H1 (cell line): ENCODE data around the gene ELL2.

Source experiments
- EZH2 ChIP-seq: fragments of 200-600 bp; sonication (generic); IDR thresholded peaks from 2 replicates; pipeline ENCODE4 v1.7.1; 2012; ENCODE audit warnings: low read depth, mild to moderate bottlenecking, moderate library complexity, low read length, inconsistent platforms; ENCODE audit not compliant: severe bottlenecking
- POLR2AphosphoS5 ChIP-seq: IDR thresholded peaks from 2 replicates; pipeline ENCODE4 v1.6.1; 2011; ENCODE audit warnings: low read depth, low read length
- RNF2 ChIP-seq: fragments of 200-900, 300-1000 bp; sonication (generic); IDR thresholded peaks from 2 replicates; pipeline ENCODE4 v1.7.1; 2016; ENCODE audit warnings: borderline replicate concordance, low read depth, mild to moderate bottlenecking, antibody characterized with exemption, low read length; ENCODE audit not compliant: poor library complexity, severe bottlenecking; ENCODE audit errors: missing control alignments
- TF ChIP-seq, protein P1 (sequence below), 3 experiments: IDR thresholded peaks; 1 replicate in 2 of 3; 2 replicates in 1 of 3; pipeline versions ENCODE4 v1.5.1 to v1.6.1; 2011; ENCODE audit warnings: low read length in 3 of 3, mild to moderate bottlenecking in 3 of 3, inconsistent platforms in 2 of 3, low read depth in 1 of 3, moderate library complexity in 1 of 3; ENCODE audit not compliant: insufficient read depth in 1 of 3; ENCODE audit errors: control extremely low read depth in 1 of 3
- TF ChIP-seq, protein P2 (sequence below): IDR thresholded peaks from 2 replicates; pipeline ENCODE4 v1.6.1; 2011; ENCODE audit warnings: low read length, improper control_type of control experiment

DNA sequence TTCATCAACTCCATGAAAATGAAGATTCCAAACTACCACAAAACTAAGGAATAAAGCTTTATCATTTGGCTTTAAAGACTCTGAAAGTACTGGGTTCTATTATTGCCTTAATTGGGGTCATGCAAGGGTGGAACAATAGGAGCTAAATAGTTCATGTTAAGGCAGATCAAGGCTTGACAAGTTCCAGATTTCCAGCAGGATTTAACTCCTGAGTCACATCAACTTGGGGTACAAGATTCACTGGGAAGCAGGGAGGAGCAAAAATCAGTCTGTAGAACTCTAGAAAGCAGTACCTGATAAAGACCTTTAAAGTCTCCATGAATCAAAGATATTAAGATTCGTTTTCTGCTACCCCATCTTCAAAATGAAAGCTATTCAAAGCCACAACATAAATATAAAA, 97.2 kb downstream of the ELL2 start:
- TF ChIP-seq, protein P1, sequence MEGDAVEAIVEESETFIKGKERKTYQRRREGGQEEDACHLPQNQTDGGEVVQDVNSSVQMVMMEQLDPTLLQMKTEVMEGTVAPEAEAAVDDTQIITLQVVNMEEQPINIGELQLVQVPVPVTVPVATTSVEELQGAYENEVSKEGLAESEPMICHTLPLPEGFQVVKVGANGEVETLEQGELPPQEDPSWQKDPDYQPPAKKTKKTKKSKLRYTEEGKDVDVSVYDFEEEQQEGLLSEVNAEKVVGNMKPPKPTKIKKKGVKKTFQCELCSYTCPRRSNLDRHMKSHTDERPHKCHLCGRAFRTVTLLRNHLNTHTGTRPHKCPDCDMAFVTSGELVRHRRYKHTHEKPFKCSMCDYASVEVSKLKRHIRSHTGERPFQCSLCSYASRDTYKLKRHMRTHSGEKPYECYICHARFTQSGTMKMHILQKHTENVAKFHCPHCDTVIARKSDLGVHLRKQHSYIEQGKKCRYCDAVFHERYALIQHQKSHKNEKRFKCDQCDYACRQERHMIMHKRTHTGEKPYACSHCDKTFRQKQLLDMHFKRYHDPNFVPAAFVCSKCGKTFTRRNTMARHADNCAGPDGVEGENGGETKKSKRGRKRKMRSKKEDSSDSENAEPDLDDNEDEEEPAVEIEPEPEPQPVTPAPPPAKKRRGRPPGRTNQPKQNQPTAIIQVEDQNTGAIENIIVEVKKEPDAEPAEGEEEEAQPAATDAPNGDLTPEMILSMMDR (IDR thresholded peaks at IDR 0.05; ENCODE audit: control extremely low read depth in 1 of 3, insufficient read depth in 1 of 3, low read depth in 1 of 3, low read length in 3 of 3), result no peak
- TF ChIP-seq RNF2, result no peak
- no peak for TF ChIP-seq POLR2AphosphoS5
- TF ChIP-seq, protein P2, sequence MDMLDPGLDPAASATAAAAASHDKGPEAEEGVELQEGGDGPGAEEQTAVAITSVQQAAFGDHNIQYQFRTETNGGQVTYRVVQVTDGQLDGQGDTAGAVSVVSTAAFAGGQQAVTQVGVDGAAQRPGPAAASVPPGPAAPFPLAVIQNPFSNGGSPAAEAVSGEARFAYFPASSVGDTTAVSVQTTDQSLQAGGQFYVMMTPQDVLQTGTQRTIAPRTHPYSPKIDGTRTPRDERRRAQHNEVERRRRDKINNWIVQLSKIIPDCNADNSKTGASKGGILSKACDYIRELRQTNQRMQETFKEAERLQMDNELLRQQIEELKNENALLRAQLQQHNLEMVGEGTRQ, result no peak
- no peak for TF ChIP-seq EZH2
